Panc1 (cell line): ENCODE data around the gene PLK3. TPM values are rescaled to one million over a fixed set of nuclear protein-coding genes. Genes with fewer than 3 reads are reported as not detected.

Experiments used
- ATAC-seq: fragments of 200-7000 bp; cut with Tn5 transposase; 2 replicates; pipeline ENCODE4 v1.9.1; 2020; ENCODE audit warnings: mild to moderate bottlenecking, moderate library complexity
- BruUV-seq: library from RNA; stranded (reverse); fragments of 400-500 nt; replicated peaks from 2 replicates; lab custom pipeline; 2021; lab: Mats Ljungman, UMichigan
- CTCF ChIA-PET: fragments of 300-600 bp; sonication (Branson Sonifier 250); formaldehyde crosslinking; loops from one replicate; lab custom pipeline; 2022; ENCODE audit warnings: antibody characterized with exemption; lab: Charles Lee
- POLR2A ChIA-PET: fragments of 300-600 bp; sonication (Branson Sonifier 250); formaldehyde crosslinking; loops from one replicate; lab custom pipeline; 2022; ENCODE audit warnings: antibody characterized with exemption; lab: Charles Lee
- DNase-seq: peaks from one replicate; pipeline ENCODE4 v3.0.0-alpha.2; 2010; ENCODE audit warnings: low read depth, low spot score
- H3K27ac ChIP-seq: 2 replicates; pipeline ENCODE4 v1.5.1; 2011; ENCODE audit warnings: mild to moderate bottlenecking, low read length, inconsistent platforms
- H3K27me3 ChIP-seq: fragments of 200-500 bp; sonication (Bioruptor generic); 2 replicates; pipeline ENCODE4 v1.6.0; 2014; ENCODE audit warnings: low read length, inconsistent platforms; ENCODE audit not compliant: control insufficient read depth, insufficient read depth
- H3K36me3 ChIP-seq: fragments of 200-500 bp; sonication (Bioruptor generic); 2 replicates; pipeline ENCODE4 v1.5.1; 2014; ENCODE audit warnings: inconsistent platforms, mild to moderate bottlenecking, low read length, moderate library complexity; ENCODE audit not compliant: control insufficient read depth, insufficient read depth
- H3K4me1 ChIP-seq: 2 replicates; pipeline ENCODE4 v1.5.1; 2011; ENCODE audit warnings: inconsistent platforms, mild to moderate bottlenecking, low read length, moderate library complexity; ENCODE audit not compliant: control insufficient read depth, insufficient read depth
- H3K4me3 ChIP-seq, 2 experiments: 2 replicates each; pipeline ENCODE4 v1.5.1; 2011 to 2012; ENCODE audit warnings: low read depth in 2 of 2, low read length in 2 of 2, mild to moderate bottlenecking in 2 of 2, inconsistent platforms in 1 of 2, moderate library complexity in 1 of 2
- H3K9me3 ChIP-seq: fragments of 200-500 bp; sonication (Bioruptor generic); 2 replicates; pipeline ENCODE4 v1.5.1; 2014; ENCODE audit warnings: low read depth, mild to moderate bottlenecking, inconsistent platforms, low read length, moderate library complexity; ENCODE audit not compliant: control insufficient read depth, insufficient read depth
- CTCF ChIP-seq: fragments of 450-650 bp; IDR thresholded peaks from 2 replicates; pipeline ENCODE4 v1.5.1; 2017; ENCODE audit warnings: mild to moderate bottlenecking
- POLR2AphosphoS5 ChIP-seq: IDR thresholded peaks from 2 replicates; pipeline ENCODE4 v1.6.1; 2012; ENCODE audit warnings: mild to moderate bottlenecking, low read depth, low read length, moderate library complexity
- SIN3A ChIP-seq: IDR thresholded peaks from 2 replicates; pipeline ENCODE4 v1.6.1; 2012; ENCODE audit warnings: low read depth, mild to moderate bottlenecking, low read length, moderate library complexity, borderline replicate concordance; ENCODE audit not compliant: insufficient read depth
- TCF7L2 ChIP-seq: IDR thresholded peaks from 2 replicates; pipeline ENCODE4 v1.6.1; 2011; ENCODE audit warnings: mild to moderate bottlenecking, low read depth, low read length, inconsistent platforms
- in situ Hi-C: cut with HindIII; loops from 2 replicates; pipeline ENCODE4 v1.10.0; 2016; ENCODE audit warnings: low sequenced_read_pairs, low pct_unique_long_range_greater_than_20kb
- intact Hi-C: fragments of 100-400 bp; cut with micrococcal nuclease; formaldehyde crosslinking; loops from one replicate; pipeline ENCODE4 v1.10.0; 2022; ENCODE audit not compliant: unreplicated experiment
- total RNA-seq: library from RNA; stranded (reverse); gene quantifications from one replicate; pipeline ENCODE4 v1.2.1, GENCODE V29; 2021; ENCODE audit not compliant: unreplicated experiment
- TF ChIP-seq, protein P1 (sequence below), 2 experiments: IDR thresholded peaks; 2 replicates each; pipeline ENCODE4 v1.6.1; 2011 to 2012; ENCODE audit warnings: low read depth in 2 of 2, control low read depth in 1 of 2, low read length in 1 of 2, mild to moderate bottlenecking in 1 of 2, moderate library complexity in 1 of 2; ENCODE audit not compliant: insufficient read depth in 1 of 2

Gene PLK3
- total RNA-seq, 1 experiment from 2014 or later: 13.7 TPM

GRCh38 chr1:44798481-44799365, 1.5 kb upstream of the PLK3 start:
- H3K9me3 ChIP-seq: no peaks in the 10 kb centered on the region
- ChIA-PET POLR2A (interaction anchor here (0.6 to 0.7 kb wide), 2 partner anchors 8 to 47 kb away, joined by 6 to 8 read pairs; no protein-coding TSS in a partner anchor), CTCF (interaction anchor here (0.6 kb wide), 2 partner anchors 8 to 36 kb away, joined by 3 read pairs; no protein-coding TSS in a partner anchor)
- no peaks in the 10 kb centered on the region; the same call in 1 of the 2 replicates for H3K36me3 ChIP-seq
- H3K4me3 ChIP-seq: no peak overlapping the region
- no peak for ATAC-seq
- intact Hi-C loops (no loop called here), in situ Hi-C loops (no loop called here)
- no peak for DNase-seq
- TF ChIP-seq, protein P1, sequence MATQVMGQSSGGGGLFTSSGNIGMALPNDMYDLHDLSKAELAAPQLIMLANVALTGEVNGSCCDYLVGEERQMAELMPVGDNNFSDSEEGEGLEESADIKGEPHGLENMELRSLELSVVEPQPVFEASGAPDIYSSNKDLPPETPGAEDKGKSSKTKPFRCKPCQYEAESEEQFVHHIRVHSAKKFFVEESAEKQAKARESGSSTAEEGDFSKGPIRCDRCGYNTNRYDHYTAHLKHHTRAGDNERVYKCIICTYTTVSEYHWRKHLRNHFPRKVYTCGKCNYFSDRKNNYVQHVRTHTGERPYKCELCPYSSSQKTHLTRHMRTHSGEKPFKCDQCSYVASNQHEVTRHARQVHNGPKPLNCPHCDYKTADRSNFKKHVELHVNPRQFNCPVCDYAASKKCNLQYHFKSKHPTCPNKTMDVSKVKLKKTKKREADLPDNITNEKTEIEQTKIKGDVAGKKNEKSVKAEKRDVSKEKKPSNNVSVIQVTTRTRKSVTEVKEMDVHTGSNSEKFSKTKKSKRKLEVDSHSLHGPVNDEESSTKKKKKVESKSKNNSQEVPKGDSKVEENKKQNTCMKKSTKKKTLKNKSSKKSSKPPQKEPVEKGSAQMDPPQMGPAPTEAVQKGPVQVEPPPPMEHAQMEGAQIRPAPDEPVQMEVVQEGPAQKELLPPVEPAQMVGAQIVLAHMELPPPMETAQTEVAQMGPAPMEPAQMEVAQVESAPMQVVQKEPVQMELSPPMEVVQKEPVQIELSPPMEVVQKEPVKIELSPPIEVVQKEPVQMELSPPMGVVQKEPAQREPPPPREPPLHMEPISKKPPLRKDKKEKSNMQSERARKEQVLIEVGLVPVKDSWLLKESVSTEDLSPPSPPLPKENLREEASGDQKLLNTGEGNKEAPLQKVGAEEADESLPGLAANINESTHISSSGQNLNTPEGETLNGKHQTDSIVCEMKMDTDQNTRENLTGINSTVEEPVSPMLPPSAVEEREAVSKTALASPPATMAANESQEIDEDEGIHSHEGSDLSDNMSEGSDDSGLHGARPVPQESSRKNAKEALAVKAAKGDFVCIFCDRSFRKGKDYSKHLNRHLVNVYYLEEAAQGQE (IDR thresholded peaks at IDR 0.05; ENCODE audit: insufficient read depth in 1 of 2, low read depth in 2 of 2, low read length in 1 of 2): no peak
- TF ChIP-seq SIN3A (no peak), POLR2AphosphoS5 (no peak), TCF7L2 (no peak), CTCF (no peak)
- peak overlapping the region; percentile 54; the same call in 1 of the 2 replicates for H3K27ac ChIP-seq
- no TSS peak for BruUV-seq
- H3K4me1 ChIP-seq: peaks cover 22% of the 10 kb centered on the region
- no peaks in the 10 kb centered on the region for H3K27me3 ChIP-seq

GRCh38 chr1:44801491-44802305, 1.5 kb downstream of the PLK3 start:
- intact Hi-C loops: no loop called here
- POLR2A ChIA-PET: interaction anchor here (2.0 kb wide), 1 partner anchor 18 kb away, joined by 25 read pairs; no protein-coding TSS in a partner anchor
- H3K36me3 ChIP-seq: no peaks in the 10 kb centered on the region; the same call in 1 of the 2 replicates

More at GRCh38 chr1:44801491-44802305, 1.5 kb downstream of the PLK3 start:
- Histone ChIP-seq H3K4me3 (peak overlapping the region; percentile 56 to 83), H3K4me1 (peaks cover 24% of the 10 kb centered on the region), H3K9me3 (no peaks in the 10 kb centered on the region), H3K27me3 (no peaks in the 10 kb centered on the region), H3K27ac (0 out of 2 replicates have a peak overlapping the region, but pooled peaks have one; percentile 5)
- TSS peak; percentile 92 for BruUV-seq
- no peak for DNase-seq
- no peak for ATAC-seq
- CTCF ChIA-PET: no interaction called here
- in situ Hi-C loops: no loop called here
- TF ChIP-seq, protein P1 (IDR thresholded peaks at IDR 0.05; ENCODE audit: insufficient read depth in 1 of 2, low read depth in 2 of 2, low read length in 1 of 2): no peak
- TF ChIP-seq SIN3A: no peak
- no peak for TF ChIP-seq CTCF
- no peak for TF ChIP-seq POLR2AphosphoS5
- TF ChIP-seq TCF7L2: no peak
